Left cardiac atrium (tissue), 4 donors: ENCODE results near the gene CADPS. TPM values are rescaled to one million over a fixed set of nuclear protein-coding genes. Genes with fewer than 3 reads are reported as not detected.

Source experiments
- ATAC-seq, 2 donors: fragments of 200-7000 bp; cut with Tn5 transposase; one replicate each; pipeline ENCODE4 v1.9.1; 2020; ENCODE audit warnings: mild to moderate bottlenecking in 2 of 2, moderate library complexity in 2 of 2
- DNase-seq: peaks from one replicate; pipeline ENCODE4 v3.0.0-alpha.2; 2020
- intact Hi-C, 2 donors: fragments of 100-400 bp; cut with DNase I; formaldehyde crosslinking; loops; one replicate each; pipeline versions ENCODE4 v1.14.1 to v1.15.1; 2022 to 2023
- total RNA-seq, 2 donors: library from RNA; stranded (reverse); fragmentation: NEBNext Ultra II Directional; extraction: Animal tissue kit (Norgen Biotek cat#: 25700); gene quantifications; one replicate each; pipeline ENCODE4 v1.2.1, GENCODE V29; 2021
- donor health status: DM: no; HTN: yes; CAD: no.
- donor health status: DM: no; HTN: yes; CAD: no; lungs with severe emphysema.
- donor health status: DM: yes; HTN: yes; CAD: no.
- donor health status: Dilated cardiomyopathy.

The CADPS gene
- total RNA-seq, 2 donors from 2014 or later = 29.0 to 30.7 TPM

DNA sequence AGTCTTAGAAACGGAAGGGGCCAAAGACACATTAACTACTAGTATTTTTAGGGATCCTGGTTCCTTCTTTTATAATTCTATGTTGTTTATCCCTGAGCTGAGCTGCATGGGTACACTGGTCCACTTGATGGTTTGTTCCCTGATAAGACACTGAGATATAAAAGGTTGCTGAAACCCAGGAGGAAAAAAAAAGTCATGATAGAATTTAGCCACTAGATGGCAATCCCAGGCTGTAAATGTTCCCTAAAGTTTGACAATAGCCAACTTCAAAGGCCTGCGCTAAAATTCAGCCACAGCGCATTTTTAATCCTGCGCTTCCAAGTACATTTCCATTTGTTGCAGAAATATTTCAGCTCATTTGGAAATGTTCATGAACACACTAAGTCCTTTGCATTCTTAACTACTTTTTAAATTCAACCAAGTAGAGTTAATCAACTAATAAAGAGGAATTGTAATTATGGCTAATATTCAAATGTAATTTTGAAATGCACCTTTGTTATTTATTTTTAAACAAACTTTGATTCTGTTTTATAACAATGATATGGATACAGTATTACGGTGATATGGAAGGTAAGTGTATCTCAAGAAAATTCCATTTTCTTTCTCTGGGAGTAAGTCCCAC, 252.6 kb downstream of the CADPS start:
- no peak for DNase-seq
- ATAC-seq = peak; percentile 53 to 73
- intact Hi-C loops = loop anchor here in 1 of 2 donors (2.0 to 10.0 kb wide), 2 partner anchors 572 to 606 kb away; no protein-coding TSS in a partner anchor

DNA sequence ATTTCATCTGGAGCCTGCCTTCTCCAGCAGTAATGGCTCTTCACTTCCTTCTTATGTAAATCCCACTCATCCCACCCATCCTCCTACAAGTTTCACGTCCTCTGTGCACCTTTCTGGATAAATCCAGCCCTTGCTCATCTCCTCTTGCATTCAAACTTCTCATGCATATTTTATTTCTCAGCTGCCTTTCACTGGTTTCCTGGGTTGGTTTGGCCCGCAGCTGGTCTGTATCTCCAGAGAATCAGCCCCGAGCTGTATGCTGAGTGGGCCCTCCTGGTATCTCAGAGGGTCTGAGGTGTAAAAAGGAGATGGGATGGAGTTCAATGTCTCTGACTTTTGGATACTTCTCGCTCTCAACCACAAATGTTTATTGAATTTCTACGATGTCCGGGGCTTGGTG, 253.3 kb downstream of the CADPS start:
- intact Hi-C loops = loop anchor here in 1 of 2 donors (2.0 to 10.0 kb wide), 2 partner anchors 573 to 607 kb away; no protein-coding TSS in a partner anchor
- DNase-seq (no peak), ATAC-seq (no peak)

DNA sequence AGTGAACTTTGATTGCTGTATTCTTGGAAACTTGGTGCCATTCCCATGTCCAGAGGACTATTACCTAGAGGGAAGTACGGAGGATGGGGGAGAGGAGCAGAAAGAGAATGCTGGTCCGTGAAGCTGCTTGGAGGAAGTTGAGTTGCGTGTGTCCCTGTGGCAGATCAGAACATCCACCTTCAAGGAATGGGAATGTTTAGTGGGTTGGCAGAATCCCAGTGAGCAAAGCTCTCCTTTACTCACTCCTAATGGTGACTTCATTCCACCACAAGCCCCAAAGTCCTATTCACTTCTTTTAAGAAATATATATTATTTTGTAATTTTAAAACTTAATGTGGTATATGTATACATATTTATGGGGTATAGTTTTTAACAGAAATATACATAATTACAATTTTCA, 254.0 kb downstream of the CADPS start:
- ATAC-seq = no peak
- intact Hi-C loops = loop anchor here in 1 of 2 donors (10.0 kb wide), 1 partner anchor 574 kb away; no protein-coding TSS in a partner anchor
- no peak for DNase-seq

GRCh38 chr3:62615258-62615849, 259.9 kb downstream of the CADPS start:
- ATAC-seq = no peak
- intact Hi-C loops = no loop called here
- no peak for DNase-seq

GRCh38 chr3:62614527-62614926, 260.7 kb downstream of the CADPS start:
- DNase-seq (no peak), ATAC-seq (no peak)
- intact Hi-C loops = no loop called here

DNA sequence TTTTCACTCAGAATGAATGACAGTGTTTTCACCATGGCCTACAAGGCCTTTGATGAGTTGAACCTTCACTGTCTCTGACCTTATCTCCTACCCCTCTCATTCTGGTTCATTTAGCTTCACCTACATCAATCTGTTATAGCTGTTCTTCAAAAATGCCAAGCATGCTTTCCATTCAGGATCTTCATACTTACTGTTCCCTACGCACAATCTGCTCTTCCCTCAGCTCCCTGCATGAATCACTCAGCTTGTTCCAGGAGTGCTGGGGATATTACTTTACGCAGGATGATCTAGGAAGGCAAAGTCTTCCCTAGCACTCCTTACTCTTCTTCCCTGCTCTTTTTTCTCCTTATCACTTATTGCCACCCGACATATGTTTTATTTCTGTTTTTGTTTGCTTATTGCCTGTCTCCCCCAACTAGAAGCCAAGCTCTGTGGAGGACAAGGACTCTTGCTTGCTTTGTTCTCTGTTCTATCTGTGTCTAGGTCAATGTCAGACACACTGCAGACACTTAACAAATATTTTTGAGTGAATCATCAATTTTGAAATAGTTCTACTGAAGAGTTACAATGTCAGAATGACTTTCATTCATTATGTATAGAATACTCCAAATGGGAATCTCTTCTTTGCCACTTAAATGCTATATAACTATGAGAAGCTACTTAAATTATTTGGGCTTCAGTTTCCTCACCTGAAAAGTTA, 263.5 kb downstream of the CADPS start:
- intact Hi-C loops = no loop called here
- no peak for ATAC-seq
- DNase-seq = no peak

DNA sequence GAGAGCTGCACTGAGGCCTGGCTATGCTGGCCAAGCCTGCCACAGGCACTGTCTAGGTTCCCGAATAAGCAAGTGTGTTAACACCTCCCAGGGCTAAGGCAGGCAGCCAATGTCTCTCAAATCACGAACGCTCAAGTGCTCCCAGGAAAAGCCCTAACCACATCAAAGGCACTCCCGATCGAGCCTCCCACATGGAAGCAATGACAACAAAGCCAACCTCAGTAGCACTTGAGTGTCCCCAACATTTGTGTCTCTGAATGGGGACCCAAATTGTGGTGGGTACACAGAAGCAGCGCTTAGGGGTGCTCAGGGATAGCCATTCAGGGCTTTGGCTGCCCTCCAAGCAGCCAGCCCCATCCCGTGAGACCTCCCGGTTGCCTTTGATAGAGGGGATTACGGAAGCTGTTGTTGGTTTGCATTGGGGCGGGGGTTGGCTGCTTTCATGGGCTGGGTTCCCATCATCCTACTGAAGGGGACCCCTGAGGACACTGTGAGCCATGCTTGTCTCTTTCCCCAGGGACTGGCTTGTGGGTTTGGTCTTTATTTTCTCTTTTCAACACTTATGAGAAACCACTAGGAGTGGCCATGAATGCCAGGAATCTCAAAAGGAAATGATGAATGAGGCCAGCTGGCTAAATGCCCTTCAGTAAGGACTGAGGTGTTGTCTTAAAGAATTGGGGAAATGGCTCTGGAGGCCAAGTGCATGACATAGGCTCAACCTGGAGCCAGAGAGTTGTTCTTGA, 267.8 kb downstream of the CADPS start:
- ATAC-seq = peak; percentile 81 to 92
- intact Hi-C loops = no loop called here
- DNase-seq = peak; percentile 61

- intact Hi-C loops = no loop called here
- ATAC-seq = no peak
- no peak for DNase-seq
These were observed 269.7 kb downstream of the CADPS start for GRCh38 chr3:62605413-62606068.

GRCh38 chr3:62604751-62605351, 270.4 kb downstream of the CADPS start:
- intact Hi-C loops = no loop called here
- ATAC-seq (no peak), DNase-seq (no peak)

DNA sequence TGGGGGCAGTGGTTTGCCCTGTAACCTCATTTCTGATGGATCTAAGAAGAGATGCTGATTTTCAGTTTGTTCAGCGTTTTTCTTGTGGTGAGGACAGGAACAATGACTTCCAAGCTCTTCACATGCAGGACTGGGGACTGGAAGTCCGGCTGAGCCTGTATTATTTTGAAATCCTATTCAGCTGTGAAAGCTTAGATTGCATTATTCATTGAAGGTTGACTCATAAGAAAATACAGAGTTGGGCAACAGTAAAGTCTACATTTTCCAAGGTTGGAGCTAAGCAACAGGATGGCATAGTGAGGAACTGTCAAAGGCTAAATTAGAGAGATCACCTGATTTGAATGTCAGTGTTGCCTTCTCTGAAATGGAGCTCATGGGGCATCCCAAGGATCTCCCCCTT, 270.9 kb downstream of the CADPS start:
- intact Hi-C loops = no loop called here
- DNase-seq = no peak
- ATAC-seq = peak in 1 of 2 donors; percentile 48

- intact Hi-C loops = no loop called here
- ATAC-seq (no peak), DNase-seq (no peak)
These were observed 272.2 kb downstream of the CADPS start for GRCh38 chr3:62602987-62603386.

DNA sequence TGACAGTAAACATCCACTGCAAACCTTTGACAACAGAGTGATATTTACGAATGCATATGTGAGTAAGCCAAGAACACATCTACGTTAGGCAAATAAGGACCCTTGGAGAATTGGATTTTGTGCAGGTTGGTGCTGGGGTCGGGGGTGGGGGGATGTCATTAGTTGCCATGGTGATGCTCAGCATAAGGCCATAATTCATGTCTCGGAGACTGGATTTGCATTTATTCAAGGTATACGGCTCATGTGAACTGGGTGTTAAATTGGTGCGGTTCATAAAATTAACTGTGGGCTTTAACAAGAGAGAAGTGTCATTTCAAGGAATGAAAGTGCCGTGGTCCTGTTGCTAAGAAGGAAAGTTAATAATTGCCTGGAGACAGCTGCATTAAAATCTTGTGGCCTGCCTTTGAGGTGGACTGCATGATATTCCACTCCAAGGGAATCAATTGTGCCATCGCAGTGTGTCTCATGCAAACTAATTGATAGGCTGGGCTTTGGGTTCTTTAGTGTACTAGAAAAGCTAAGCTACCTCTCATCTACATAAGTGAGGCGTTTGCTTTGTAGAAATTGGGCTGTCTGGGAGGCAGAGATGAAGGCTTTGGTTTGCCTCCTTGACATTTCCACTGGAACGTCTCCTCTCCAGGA, 273.0 kb downstream of the CADPS start:
- intact Hi-C loops = no loop called here
- DNase-seq (no peak), ATAC-seq (no peak)

DNA sequence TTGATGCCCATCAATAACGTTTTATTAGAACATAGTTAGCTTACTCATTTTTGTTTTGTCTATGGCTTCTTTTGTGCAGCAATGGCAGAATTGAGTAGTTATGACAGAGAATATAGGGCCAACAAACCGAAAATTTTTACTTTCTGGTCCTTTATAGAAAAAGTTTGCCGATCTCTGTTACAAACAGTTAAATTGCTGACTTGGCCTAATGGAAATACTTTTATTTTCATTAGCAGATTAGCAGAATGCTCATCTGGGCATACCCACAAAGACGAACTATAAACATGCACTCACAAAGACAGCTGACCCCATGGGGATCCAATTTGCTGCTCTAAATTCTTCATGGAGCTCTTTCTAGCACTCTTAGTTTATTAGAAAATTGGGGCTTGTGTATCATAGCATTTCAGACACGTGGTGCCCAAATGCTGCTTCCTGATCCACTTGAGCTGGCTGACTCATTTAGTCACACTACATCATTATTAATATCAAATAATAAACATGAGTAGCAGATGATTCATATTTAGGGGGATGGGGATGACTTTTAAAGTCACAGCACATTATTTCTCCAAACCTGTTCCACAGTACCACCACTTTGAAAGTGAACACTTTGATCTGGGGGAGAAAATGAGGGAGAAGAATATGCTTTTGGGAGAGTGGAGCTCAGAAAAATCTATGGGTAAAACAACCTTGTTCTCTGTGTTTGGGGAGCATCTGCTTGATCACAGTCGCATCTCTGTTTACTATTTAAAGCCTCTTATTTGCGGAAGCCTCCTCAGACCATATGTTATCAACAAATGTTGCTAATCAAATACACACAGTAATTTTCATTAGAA, 273.8 kb downstream of the CADPS start:
- intact Hi-C loops = no loop called here
- DNase-seq = no peak
- peak in 1 of 2 donors; percentile 65 for ATAC-seq

GRCh38 chr3:62600033-62600432, 275.2 kb downstream of the CADPS start:
- no peak for DNase-seq
- intact Hi-C loops = no loop called here
- ATAC-seq = no peak

- DNase-seq (no peak), ATAC-seq (no peak)
- intact Hi-C loops = no loop called here
These were observed 277.7 kb downstream of the CADPS start for GRCh38 chr3:62597491-62597890.

DNA sequence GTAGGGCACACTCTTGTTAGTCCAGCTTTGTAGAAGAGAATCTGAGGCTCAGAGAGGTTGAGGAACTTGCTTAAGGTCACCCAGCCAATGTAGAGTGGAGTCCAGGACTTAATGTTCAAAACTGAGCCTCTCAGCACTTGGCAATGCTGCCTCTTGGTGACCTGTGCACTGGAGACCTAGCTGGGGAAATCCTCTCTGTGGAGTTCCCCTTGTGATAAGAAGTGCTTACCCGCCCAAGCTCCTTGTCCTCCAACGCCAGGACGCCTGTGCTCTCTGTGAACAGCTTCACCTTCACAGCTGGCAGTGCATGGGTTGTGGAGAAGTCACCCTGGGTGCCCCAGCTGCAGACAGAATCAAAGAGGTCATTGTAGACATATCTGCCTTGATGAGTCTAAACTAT, 282.8 kb downstream of the CADPS start:
- DNase-seq (no peak), ATAC-seq (no peak)
- intact Hi-C loops = no loop called here

DNA sequence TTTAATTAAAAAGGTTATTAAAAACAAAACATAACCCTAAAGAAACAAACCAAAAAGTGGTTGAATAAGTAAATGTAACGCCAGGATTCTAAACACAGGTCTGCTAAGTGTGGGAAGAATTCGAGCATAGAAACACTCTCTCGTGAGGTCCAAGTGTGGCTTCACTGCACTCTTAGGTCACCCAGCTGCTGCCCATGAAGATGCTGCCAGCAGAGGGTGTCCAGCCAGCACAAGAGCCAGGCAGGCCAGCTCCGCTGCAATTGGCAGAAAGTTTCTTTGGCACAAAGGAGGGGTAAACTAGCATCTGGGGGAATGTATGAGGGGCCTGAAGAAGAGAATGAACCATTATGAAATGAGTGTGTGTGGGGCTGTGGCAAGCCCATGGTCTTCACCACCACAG, 286.1 kb downstream of the CADPS start:
- intact Hi-C loops = no loop called here
- peak; percentile 67 to 81 for ATAC-seq
- DNase-seq = peak; percentile 23
